ENCODE results near the gene CCNA1.

The CCNA1 gene

GRCh38 chr13:36454987-36455386 is 22.7 kb downstream of the CCNA1 start:
- no peak for DNase-seq

- no peak for DNase-seq
Observed at GRCh38 chr13:36456577-36456976, 24.3 kb downstream of the CCNA1 start.

GRCh38 chr13:36461506-36461905 is 29.2 kb downstream of the CCNA1 start:
- DNase-seq = no peak

GRCh38 chr13:36475468-36475867 is 43.2 kb downstream of the CCNA1 start:
- no peak for DNase-seq

GRCh38 chr13:36476661-36477060 is 44.4 kb downstream of the CCNA1 start:
- no peak for DNase-seq

GRCh38 chr13:36480726-36481427 is 48.6 kb downstream of the CCNA1 start:
- DNase-seq = no peak

- DNase-seq = no peak
Observed at GRCh38 chr13:36490055-36490454, 57.8 kb downstream of the CCNA1 start.
